Fibroblast of skin of right biceps (primary cell): ENCODE measurements around the gene LAMC2.

Experiments
- DNase-seq: peaks from one replicate; pipeline ENCODE4 v3.0.0-alpha.2; 2013

The LAMC2 gene

DNA sequence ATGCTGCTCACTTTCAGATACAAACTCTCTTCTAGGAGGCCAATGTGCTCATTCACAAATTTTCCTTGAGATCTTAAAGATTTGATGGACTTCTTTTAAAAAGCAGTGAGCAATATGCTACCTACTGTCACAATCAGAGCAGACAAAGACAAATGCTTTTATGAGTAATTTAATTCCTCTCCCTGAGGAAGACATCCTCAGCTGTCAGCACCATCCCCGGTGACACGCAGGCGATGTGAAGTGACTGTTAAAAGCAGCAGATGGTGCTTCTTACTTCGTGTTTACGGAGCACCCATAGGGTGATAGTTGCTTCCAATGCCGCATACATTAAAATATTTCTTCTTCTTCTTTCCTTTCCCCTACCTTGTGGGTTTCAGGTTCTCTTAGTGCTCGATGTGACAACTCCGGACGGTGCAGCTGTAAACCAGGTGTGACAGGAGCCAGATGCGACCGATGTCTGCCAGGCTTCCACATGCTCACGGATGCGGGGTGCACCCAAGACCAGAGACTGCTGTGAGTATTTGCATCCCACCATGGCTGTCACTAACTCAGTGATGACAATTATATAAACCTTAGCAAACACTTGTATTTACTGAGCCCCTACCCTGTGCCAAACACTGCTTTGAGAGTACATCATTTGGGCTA lies 29.1 kb downstream of the LAMC2 start:
- no peak for DNase-seq

DNA sequence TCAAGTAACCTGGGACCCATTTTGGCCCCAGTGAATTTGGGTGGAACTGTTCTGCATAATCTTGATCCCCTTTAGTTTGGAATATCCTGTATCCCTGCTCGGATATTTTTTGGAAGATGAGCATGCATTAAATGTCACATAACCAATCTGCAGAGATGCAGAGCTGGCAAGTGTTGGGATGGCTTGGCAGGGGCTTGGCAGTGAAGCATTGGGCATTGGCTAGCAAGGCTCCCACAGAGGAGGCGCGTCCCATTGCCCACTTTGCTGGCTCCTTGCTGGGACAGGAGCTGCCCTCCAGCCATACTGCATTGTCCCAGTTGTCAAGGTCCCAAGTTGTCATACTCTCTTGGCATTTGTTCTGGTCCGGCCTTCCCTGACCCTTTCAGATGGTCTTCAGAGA lies 29.9 kb downstream of the LAMC2 start:
- DNase-seq: no peak

DNA sequence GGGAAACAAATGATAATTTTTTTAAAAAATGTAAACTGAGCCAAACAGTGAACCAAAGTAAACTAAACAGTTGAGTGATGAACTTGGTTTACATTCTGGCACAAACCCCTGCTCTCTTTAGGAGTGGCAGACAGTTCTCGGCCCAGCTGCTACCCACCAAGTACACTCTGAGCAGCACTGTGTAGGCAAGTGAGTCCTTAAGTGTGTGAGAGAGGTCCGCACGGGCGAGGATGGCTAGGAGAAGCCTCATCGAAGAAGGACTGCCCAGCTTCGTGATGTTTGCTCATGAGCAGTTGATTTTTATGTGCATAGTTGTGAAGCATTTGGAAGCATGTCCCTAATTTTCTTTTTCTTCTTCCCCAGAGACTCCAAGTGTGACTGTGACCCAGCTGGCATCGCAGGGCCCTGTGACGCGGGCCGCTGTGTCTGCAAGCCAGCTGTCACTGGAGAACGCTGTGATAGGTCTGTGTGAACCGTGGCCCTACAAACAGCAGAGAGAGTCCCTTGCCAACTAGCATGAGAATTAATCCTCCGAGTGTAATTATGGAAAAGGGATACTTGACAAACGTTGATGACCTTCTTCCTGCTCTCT lies 32.1 kb downstream of the LAMC2 start:
- no peak for DNase-seq

DNA sequence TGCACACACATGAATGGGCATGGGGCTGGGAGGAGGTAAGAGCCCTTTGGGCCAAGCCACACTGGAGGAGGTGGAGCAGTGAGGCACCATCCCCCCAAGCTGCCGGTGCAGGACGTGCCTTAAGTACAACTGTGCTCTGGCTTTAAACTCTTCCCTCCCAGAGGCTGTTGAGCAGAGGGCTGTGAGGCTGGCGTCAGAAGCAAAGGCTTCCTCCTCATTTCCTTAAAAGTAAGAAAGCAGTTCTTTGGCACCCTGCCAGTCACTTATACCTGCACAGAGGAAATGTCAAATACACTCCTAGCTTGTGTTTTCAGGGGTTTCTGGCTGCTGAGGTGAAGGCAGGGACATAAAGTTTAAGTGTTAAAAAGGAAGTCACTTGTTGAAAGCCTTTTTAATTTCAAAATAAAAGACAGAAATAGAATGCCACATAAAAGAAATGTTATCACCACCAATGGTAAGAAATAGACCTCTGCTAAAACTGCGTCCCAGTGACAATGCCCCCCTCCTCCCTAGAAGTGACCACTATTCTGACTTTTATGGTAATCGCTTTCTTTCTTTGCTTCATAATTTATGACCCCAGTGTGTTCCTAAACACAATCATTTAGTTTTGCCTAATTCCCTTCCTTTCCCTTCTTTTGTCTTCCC lies 33.0 kb downstream of the LAMC2 start:
- no peak for DNase-seq

DNA sequence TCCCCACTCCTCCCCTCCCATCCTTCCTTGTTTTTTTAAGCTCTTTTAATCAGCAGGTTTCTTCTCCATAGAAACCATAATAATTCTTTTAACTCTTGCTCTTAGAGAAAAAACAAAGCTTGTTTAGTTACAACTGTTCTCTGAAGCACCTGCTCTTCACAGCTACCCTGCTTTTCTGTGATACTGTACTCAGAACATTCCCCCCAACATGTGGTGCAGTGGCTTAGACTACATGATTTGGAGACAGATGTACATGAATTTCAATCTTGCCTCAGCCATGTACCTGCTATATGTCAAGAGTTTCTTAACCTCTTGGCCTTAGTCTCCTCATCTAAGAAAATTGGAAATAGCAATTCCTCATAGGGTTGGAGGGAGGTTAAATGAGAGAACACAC lies 33.5 kb downstream of the LAMC2 start:
- no peak for DNase-seq

DNA sequence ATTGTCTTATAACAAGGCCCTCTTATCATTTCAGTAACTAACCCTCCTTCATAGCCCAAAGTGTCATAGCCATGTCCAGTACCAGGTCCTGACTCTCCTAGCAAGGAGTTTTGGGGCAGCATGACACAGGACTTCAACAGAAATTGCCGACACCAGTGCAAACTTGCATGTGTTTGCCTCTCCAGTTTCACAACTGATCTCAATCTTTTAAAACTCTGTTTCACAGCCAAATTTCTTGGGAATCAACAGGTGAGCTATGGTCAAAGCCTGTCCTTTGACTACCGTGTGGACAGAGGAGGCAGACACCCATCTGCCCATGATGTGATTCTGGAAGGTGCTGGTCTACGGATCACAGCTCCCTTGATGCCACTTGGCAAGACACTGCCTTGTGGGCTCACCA lies 36.8 kb downstream of the LAMC2 start:
- DNase-seq: no peak

DNA sequence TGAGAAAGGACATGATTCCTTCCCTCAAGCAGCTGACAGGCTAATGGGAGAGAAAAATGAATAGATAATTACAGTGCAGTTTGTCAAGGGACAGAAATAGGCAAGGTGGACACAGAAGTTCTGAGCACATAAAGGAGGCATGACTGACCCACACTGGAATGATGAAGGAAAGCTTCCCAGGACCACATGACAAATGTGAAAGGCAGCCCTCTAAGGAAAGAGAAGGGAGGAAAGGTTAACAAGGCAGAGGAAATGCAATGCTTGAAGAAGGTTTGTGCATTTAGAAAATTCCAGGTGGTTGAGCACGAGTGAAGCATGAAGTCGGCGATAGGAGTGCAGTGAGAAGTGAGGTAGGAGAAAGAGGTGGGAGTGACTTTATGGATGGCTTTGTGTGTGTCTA lies 37.4 kb downstream of the LAMC2 start:
- DNase-seq: peak; percentile 19

DNA sequence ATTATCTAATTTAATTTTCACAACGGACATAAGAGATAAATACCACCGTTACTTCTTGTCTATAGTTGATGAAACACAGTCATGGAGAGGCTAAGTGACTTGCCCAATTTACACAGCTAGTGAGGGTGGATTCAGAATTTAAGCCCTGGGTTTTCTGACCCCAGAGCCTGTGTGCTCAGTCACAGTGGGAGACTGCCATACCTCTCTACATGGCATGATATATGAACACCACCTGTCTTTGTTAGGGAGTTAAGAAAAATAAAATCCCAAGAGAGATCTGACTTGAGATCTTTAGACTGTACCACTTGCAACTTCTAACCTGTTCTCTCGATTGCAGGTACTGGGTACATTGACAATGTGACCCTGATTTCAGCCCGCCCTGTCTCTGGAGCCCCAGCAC lies 40.3 kb downstream of the LAMC2 start:
- DNase-seq: no peak

DNA sequence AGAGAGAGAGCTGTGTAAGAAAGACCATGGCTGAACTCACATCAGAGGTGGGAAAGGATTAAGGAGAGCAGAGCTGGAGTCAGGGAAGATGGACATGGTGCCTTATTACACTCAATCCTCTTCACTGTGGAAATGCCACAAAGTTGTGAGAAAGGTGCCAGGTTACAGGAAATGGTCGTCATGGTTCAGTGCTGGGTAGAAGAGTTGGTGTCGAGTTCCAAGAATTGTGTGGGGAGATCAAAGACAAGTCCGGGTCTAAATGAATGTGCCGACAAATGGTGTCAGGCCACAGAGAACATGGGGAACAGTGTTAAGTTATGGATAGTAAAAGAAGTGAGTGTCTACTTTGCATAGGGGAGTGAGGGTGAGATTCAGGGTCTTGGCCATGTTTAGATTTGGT lies 40.9 kb downstream of the LAMC2 start:
- DNase-seq: no peak

DNA sequence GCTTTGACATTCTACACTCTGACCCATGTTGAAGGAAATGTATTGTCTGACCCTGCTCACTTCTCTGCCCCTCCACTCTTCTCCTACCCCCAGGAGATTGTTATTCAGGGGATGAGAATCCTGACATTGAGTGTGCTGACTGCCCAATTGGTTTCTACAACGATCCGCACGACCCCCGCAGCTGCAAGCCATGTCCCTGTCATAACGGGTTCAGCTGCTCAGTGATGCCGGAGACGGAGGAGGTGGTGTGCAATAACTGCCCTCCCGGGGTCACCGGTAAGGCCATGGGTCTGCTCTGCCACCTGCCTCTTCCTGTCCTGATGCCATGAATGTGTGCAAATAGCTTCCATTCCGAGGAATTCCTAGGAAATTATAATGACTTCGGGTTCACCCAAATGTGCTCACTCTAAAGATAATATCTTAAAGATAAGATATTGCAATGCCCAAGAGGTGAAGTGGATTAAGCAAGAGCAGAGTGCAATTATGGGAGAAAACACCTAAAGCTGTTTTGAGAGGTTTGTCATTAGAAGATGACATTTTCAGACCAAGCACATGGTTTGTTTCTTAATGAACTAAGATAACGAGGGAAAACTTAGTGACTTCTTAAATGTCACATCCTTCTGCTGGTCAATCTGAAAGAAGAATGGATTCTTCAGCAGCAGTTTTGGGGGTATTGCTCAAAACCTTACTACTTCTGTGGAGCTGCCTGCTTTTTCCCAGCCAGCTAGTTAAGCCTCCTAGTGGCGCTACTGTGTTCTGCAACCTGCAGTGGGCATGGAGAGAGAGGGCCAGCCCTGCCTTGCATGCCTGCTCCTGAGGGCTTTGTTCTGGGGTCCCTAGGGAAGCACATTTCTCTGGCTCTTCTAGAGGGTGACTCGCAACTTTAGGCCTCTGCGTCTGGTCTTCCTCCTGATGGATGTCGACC lies 41.6 kb downstream of the LAMC2 start:
- DNase-seq: peak; percentile 52

DNA sequence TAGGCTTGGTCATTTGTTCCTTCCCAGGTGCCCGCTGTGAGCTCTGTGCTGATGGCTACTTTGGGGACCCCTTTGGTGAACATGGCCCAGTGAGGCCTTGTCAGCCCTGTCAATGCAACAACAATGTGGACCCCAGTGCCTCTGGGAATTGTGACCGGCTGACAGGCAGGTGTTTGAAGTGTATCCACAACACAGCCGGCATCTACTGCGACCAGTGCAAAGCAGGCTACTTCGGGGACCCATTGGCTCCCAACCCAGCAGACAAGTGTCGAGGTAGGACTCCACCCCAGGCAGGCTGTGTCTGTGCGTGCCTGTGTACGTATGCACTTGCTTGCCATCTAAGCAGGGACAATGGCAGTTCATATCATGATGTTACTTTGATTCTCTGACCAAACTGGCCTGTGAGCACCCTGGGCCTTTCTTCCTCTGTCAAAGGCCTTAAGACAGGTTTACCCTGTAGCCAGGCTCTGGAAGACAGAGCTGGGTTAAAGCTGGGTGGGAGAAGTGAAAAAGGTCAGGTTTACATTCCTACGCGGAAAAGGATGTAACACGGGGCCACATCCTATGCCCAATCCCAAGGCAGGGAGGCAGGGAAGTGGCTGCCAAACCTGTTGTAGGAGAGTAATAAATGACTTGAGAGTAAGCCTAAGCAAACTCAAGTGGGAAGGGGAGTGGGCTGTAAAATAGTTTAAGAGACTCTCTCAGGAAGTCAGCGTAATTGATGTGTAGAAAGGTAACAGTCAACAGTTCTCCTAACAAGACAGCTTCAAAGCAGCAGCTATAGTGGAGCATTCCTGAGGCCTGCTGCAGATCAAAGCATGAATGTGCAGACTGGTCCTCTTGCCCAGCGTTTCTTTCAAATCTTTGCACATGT lies 42.5 kb downstream of the LAMC2 start:
- no peak for DNase-seq

DNA sequence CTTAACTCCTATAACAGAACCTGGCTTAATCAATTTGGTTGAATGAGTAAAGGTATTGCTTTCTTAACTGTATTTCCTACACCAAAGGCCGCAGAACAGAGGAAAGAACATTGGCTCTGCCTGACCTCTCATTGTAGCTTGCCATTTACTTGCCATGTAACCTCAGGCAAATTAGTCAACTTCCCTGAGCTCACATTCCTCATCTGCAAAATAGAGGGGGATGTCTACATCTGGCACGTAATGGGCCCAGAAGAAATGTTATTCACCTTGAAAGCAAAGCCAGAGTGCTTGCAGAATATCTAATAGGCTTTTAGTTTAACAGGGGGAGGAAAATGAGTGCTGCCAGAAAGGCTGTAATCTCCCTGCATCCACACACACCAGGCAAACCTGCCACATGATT lies 44.3 kb downstream of the LAMC2 start:
- DNase-seq: peak; percentile 39

DNA sequence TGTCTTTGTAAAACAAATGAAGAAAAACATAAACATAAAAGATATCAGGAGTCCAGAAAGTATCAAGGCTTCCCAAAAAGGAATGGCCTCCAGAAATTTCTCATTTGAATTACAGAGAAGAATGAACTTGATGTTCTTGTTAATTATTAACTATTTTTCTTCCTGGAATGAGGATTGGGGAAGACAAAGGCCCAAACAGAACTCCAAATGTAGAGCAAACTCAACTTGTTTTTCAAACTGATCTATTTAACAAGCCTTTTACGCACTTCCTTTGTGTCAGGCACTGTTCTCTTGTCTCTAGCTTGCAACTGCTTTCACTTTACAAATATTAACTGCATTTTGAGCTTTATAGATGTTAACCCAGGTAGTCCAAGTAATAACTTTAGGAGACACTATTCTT lies 45.5 kb downstream of the LAMC2 start:
- DNase-seq: no peak

DNA sequence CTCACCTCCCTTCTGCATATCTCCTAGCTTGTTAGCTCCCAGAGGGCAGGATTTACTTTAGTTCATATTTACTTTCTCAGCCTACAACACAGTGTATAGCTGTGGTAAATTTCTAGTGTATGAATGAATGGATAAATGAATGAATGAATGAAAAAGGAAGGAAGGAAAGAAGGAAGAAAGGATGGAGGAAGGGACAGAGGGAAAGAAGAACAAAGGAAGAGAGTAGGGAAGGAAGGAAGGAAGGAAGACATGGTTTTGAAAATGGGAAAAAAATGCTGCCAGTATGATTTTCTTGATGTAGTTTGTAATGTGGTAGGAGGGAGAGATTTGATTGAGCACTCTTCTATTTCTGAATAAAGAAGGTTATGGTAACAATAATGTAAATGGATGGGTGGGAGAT lies 47.0 kb downstream of the LAMC2 start:
- DNase-seq: no peak

DNA sequence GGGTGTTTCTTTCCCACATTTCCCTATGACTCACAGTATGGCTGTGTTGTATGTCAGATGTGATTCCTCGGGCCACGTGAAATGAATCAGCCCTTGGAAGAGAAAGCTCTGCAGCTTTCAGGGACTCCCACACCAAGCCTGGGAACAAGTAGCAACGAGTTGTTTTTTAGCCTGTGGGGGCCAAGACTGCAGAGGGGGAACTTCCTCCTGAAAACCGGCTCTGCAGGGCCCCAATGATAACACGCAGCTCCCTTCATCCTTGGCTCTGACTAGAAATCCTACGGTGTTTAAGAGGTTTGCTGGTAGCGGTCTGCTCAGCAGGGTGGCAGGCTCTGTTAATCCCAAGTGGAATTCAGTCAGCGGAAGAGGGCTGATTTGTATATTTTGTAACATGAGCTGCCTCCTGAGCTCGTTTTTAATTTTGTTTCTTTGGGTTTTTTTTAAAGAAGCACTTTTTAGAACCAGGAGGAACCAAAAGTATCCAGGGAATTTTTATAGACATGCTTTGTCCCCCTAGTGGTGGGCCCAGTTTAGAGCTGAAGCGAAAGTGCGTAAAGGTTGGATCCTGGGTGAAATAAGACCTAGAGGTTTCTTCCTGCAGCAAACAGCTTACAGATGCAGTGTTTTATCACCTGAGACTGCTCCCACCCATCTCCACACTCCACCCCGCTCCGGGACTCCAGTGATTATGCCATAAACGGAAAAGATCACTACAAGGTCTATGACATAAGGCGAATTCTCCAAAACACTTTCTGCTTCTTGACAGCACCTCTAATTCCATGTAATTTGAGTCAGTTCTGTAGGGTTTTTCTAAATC lies 48.8 kb downstream of the LAMC2 start:
- peak; percentile 94 for DNase-seq

DNA sequence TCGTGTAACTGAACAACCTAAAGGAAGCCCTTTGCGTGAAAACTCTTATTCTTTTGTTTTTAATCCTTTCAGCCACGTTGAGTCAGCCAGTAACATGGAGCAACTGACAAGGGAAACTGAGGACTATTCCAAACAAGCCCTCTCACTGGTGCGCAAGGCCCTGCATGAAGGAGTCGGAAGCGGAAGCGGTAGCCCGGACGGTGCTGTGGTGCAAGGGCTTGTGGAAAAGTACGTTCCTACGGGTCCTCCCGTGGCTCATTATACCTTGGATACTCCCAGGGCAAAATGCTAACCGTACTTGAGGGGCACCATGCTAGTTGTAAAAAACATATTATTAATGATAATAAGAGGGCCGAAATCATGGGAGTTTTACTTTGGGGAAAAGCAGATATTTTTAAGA lies 49.4 kb downstream of the LAMC2 start:
- DNase-seq: no peak

DNA sequence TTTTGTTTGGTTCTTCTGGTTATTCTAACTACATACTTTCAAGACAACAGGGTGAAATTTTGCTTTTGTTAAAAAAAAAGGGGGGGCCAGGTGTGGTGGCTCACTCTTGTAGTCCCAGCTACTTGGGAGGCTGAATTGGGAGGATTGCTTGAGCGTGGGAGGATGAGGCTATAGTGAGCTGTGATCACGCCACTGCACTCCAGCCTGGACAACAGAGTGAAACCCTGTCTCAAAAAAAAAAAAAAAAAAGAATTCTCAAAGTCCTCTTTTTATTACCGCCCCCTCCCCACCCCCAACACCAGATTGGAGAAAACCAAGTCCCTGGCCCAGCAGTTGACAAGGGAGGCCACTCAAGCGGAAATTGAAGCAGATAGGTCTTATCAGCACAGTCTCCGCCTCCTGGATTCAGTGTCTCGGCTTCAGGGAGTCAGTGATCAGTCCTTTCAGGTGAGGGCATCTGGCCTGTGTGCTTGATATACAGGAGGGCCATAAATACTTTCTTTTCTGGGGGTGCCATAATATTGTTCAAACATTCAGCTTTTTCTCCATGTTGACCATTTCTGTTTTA lies 50.2 kb downstream of the LAMC2 start:
- DNase-seq: no peak

DNA sequence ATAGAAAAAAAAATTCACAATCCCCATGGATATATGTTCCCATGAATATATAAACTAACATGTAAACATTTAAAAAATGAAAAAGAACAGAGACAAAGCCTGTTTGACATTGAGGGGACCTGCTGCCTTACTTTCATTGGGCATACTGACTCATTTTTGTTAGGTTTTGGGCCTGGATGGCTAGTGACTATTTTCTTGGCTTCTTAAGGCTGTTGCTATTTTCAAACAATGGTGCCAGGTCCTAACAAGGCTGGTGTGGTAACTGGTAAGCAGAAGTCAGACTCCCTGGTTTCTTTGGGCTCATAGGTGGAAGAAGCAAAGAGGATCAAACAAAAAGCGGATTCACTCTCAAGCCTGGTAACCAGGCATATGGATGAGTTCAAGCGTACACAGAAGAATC lies 51.0 kb downstream of the LAMC2 start:
- DNase-seq: no peak

DNA sequence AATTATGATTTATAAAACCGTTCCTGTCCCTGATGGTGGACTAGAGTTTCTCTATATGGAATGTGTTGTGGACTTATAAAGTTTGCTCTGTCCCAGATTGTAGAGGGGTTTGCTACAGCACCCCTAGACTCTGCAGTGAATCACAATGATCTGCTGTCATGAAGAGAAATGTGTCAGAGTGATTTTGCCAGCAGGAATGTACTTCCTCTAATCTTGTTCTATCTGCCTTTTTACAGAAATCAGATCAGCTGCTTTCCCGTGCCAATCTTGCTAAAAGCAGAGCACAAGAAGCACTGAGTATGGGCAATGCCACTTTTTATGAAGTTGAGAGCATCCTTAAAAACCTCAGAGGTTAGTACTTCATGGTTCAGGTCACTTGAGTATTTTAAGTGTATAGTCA lies 52.0 kb downstream of the LAMC2 start:
- DNase-seq: peak; percentile 73

DNA sequence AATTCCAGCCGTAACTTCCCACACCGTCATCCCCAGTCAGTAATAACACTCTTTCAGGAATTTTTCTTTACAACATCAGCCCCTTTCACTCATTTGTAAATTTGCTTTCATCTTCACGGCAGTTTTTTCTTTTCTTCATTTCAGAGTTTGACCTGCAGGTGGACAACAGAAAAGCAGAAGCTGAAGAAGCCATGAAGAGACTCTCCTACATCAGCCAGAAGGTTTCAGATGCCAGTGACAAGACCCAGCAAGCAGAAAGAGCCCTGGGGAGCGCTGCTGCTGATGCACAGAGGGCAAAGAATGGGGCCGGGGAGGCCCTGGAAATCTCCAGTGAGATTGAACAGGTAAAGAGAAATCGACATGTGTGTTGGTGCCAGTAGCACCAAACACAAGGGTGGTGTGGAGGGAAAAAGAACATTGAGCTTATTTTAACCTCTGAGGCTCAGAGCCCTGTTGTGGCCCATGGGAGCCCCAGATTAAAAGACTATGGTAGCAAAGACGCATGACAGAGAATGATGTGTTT lies 53.2 kb downstream of the LAMC2 start:
- DNase-seq: no peak
